HG03439 (cell line): ENCODE results near the gene CTTN.
"Not testable (repeated sequence)": the region's sequence is repeated elsewhere in the genome, so short reads cannot be mapped to it uniquely, and the experiment has no call there.

Experiments used
- ATAC-seq: cut with Tn5 transposase; IDR thresholded peaks from one replicate; pipeline ENCODE4 v1.9.1; 2021; ENCODE audit warnings: mild to moderate bottlenecking, moderate library complexity; ENCODE audit not compliant: unreplicated experiment

Gene CTTN

DNA sequence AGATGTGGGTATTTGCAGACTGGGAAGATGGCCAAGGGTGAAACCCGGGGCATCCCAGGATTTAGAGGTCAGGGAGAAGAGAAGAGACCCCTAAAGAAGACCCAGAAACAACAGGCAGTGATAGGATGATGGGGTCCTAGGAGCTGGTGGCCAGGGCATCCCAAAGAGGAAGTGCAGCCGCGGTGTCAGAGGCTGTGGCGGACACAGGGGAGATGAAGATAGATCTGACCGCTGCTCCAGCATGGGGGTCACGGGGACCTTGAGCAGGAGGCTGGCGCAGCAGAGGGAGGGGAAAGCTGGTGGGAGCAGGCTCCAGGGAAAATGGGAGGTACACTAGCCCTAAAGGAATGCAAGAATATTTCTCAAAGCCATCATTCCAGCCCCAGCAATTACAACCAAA, 47.3 kb downstream of the CTTN start:
- ATAC-seq, result no peak

DNA sequence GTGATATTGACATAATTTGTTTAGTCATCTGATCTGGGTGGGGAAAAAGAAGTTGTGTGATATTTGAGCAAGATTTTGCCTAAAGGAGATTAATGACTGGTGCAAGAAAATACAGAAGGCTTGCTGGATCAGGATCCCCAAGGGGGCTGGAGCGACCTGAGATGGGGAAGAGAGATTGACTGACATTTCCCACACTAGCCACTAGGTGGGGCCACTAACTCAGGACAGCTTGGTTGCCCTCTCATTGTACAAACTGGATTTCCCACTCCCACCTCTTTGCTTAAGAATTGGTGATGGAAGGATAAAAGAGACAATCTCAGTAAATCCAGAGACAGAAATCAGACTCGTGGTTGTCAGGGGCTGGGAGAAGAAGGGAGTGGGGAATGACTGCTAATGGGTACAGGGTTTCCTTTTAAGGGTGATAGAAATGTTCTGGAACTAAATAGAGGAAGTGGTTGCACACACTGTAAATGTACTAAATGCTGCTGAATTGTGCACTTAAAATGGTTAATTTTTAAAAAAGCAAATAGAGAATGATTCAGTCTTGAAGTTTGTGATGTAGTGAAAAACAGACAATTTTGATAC, 50.7 kb downstream of the CTTN start:
- no peak for ATAC-seq

DNA sequence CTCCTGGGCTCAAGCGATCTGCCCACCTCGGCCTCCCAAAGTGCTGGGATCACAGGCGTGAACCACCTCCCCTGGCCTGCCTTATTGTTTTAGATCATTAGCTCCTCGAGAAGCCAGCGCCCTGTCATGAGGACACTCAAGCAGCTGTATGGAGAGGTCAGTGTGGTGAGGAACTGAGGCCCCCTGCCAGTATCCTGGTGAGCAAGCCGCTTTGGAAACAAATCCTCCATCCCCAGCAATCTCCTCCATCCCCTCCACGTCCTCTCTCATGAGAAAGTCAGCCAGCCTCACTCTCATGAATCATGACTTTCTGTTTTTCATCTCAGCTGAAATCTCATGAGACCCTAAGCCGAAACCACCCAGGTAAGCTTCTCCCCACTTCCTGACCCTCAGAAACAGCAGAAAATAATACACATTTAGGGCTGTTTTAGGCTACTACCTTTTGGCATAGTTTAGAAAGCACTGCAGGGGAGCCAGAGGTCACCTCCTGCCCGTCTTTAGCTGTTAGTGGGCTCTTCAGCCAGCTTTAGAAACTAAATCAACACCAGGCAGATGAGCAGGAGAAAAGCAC, 56.0 kb downstream of the CTTN start:
- no peak for ATAC-seq

DNA sequence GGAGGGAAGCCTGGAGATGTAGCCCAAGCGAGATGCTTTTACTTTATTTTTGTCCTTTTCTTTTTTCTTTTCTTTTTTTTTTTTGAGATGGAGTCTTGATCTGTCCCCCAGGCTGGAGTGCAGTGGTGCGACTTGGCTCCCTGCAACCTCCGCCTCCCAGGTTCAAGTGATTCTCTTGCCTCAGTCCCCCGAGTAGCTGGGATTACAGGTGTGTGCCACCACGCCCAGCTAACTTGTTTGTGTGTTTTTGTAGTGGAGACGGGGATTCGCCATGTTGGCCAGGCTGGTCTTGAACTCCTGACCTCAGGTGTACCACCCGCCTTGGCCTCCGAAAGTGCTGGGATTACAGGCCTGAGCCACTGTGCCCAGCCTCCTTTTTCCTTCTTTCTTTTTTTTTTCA, 56.5 kb downstream of the CTTN start:
- not testable (repeated sequence) for ATAC-seq

DNA sequence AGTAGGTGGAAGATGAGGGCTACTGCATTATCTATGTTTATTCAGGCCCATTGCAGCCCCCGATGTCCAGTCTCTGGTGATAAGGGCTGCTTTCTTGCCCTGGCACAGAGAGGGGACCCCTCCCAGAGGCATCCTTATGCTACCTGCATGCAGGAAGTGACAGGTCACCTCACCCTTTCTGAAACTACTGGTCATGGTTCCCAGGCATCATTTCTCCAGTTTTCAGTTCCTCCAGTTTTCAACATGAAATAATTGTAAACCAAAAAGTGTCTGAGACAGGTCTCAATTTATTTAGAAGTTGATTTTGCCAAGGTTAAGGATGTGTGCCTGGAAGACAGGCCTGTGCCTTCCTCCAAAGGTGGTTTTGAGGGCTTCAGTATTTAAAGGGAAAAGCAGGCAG, 57.0 kb downstream of the CTTN start:
- no peak for ATAC-seq

DNA sequence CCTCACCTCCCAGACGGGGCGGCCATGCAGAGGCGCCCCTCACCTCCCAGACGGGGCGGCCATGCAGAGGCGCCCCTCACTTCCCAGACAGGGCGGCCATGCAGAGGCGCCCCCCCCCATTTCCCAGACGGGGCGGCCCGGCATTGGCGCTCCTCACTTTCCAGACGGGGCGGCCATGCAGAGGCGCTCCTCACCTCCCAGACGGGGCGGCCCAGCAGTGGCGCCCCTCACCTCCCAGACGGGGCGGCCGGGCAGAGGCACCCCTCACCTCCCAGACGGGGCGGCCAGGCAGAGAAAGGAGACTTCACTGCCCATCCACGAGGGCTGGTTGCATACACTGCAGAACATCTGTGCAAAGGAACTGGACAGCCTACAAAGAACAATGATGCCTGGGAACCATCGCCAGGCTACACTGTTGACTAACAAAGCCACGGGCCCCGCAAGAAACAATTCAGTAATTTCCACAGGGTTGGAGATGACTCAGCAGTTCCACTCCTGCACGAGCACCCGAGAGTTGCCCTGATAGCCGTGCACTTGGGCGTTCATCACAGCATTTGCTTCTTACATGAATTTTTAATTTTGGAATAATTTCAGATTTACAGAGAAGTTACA, 58.7 kb downstream of the CTTN start:
- no peak for ATAC-seq

DNA sequence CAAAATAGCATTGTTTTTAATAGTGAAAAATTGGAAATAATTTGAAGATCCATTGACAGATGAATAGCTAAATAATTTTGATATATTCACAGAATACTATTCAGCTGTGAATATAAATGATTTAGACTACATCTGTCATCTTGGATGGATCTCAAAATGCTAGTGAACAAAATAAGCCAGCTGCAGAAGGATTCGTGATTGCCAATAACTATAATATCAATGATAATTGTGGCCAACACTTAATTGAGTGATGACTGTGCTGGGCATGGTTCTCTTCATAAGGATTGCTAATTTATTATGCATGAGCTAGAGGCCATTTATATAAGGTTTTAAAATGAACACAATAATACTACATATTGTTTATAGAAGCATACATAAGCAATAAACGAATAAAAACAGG, 60.4 kb downstream of the CTTN start:
- no peak for ATAC-seq

DNA sequence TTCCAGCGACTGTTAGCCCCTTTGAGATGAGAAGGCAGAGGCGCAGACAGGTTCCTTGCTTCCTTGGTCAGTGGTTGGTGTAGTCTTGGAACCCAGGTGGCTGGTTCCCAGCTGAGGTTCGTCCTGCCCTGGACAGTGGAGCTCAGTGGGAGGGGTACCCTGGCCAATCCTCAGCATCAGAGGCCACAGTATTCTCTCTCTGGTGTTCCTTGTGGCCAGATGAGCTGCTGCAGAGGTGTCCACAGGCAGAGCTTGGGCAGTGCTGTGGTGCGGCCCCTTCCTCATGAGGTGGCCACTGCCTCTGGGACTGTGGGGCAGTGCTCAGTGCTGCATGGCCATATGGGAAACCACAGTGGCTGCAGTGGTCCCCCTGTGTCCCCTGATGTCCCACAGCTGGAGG, 61.8 kb downstream of the CTTN start:
- ATAC-seq, result no peak

DNA sequence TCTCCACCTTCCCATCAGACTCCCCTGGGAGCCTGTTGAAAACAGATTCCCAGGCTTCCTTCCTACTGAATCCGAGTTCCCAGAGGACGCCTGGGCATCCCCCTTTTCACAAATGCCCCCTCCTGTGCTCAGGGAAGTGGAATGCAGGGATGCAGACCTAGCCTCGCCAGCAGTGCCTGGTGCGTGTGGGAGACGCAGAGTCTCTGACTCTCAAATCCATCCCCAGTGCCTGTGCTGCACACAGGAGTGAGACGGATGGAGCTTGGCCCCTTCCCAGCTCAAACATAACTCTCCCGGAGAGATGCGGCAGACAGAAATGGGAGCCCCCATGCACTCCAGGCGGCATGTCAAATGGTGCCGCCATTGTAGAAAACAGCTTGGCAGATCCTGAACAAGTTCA, 62.6 kb downstream of the CTTN start:
- no peak for ATAC-seq

DNA sequence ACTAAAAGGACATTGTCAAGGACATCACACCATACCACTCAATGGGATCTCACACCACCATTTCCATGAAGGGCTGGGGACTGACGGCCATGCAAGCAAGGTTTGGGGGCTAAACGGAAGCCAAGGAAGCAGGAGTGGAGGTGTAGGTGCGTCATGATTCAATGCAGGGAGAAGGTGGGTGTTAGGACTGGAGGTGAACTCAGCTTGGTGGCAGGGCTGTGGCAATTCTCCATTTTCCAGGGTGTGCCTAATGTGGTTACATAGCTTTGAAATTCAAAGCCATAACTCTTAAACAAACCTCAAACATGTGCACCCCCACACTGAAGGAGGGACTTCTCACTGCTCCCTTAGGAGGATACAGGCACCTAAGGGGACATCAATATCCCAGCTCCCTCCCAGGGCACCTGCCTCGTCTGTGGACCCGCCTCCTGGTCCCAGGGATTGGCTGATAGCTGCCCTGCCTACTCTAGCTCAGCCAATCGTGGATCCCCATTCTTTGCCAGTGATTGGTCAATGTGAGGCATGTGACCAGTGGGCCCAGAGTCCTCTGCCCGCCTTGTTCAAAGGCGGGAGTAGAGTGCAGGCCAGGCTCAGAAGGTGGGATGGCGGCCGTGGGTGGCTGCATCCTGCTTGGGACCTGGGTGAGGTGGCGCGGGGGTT, 64.6 kb downstream of the CTTN start:
- no peak for ATAC-seq

DNA sequence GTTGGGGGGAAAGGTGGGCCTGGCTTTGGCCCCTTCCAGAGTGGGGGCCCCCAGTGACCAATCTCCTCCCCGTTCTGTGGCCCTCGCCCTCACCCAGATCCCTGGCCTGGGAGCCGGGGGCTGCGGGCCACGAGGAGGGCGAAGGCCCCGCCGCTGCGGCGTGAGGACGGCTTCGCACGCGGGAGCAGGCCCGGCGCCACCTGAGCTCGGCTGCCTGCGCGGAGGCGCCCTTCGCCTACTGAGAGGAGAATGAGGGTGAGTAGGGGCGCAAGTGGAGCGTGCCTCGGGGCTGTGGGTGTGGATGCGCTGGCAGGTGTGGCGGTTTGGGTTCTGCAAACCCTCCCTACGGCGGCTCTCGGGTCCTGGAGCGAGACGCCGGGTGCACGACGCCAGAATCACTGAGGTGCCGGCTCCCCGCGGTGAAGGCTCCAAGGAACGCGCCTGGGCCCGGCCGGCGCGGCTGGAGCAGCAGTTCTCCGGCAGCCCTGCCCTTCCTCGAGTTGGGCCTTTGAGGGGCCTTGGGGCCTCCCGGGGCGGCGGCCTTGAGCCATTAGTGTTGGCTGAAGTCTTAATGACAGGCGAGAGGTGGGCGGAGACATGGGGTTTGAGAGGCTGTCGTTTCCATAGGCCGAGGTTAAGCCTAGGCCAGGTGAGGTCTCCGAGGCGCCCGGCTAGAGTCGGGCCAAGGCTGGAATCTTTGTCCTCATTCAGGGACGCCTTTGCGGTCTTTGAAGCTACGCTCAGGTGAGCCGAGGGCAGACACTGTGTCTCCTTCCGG, 65.3 kb downstream of the CTTN start:
- ATAC-seq, result no peak

DNA sequence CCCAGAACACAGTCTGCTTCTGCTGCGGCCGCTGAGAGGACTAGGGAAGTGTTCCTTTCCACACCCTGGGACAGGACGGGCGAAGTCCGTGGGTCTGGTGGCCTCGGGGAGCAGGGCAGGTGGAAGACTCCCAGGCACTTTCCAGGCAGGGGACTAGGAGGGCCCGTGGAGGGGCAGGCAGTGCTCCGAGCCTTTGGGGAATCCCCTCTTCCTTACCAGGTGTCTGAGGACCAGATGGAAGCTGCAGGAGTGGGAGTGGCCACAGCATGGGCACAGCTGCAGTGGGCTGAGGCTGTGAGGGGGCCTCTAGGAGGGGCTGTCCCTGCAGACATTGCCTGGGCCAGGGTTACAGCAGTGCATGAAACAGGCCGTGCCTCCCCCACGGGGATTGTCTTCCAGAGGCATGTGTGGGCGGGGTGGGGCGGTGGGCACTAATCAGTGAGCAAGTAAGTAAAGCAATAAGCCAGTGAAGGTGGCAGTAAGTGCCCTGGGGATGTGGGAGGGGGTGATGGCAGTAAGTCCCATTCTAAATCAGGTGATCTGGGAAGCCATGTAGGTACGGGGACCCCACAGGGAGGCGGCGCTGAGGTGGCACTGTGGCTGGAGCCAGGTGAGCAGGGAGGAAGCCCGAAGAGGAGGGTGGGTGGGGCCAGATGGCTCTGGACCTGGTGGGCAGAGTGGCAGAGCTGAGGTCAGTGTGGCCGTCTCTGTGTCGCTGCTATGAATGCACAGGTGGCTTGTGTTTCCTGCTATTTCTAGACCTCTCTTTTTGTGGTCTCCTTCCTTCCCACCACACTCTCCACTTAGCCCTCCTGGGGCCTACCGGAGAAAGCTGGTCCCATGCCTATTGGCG, 66.4 kb downstream of the CTTN start:
- ATAC-seq, result no peak

DNA sequence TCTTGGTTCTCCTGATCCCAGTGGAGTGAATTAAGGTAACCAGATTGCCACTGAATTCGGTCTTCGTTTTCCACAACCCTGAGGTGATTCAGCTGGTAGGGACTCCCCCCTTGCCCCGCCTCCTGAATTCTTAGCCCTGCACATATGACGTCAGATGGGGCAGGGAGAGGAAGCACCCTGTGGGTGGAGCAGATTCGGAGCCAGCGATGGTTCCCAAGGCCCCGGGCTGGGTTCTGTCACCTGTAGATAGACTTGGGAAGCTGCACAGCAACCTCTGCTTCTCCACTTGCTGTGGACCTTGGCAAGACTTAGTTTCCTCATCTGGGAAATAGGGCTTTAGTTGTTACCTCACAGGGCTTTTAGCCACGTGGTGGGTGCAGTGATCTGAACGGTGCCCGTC, 67.8 kb downstream of the CTTN start:
- ATAC-seq, result no peak

DNA sequence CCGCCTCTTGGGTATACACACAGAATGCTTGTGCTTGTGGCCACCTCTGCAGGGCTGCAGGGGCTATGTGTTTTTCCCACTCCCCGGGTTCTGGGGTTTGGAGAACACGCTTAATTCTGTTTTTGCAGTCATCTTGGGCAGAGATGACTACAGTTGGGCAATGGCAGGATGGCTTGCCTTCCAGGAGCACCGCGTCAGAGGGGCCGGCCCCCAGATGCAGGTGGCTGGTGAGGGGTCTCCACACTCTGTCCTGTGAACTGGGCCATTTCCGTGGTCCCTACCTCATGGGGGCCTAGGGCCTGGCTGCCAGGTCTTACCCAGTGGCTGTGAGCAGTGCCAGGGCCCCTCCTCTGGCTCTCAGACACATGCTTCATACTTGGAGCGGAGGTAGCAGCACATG, 68.3 kb downstream of the CTTN start:
- ATAC-seq, result no peak

DNA sequence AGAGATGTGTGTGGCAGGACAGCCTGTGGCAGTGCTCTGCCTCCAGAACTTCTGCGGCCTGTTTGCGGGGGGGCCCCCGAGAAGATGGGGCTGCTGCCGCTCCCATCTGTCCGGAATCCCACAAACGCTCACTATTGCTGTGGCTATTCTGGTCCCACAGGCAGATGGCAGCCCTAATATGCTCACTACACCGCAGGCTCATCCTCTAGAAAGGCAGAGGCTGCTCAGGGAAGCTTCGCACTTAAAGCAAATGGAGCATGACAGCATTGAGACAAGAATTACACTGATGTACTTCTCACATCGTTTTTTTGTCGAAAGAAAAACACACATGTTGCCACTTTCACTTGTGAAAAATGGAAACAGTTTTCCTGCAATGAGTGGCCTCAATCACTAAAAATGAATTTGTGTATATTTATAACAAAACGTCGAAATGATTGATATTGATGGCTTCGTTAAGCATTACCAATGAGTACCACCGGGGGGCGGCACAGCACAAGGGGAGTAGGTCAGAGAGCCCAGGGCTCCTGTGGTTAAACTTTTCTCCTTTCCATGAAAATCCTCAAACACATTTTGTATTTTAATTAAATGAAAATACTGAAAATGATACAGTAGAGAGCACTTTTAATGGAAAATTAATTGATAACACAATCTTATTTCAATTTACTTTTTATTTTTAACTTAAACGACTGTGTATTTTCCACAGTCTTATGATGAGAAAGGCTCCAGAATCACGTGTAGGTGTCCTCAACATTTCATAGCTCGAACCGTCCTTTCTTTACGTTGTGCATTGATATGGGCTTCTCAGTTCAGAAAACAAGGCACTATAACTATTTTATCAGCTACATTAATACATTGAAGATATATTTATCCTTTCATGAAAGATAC, 69.1 kb downstream of the CTTN start:
- ATAC-seq, result no peak

DNA sequence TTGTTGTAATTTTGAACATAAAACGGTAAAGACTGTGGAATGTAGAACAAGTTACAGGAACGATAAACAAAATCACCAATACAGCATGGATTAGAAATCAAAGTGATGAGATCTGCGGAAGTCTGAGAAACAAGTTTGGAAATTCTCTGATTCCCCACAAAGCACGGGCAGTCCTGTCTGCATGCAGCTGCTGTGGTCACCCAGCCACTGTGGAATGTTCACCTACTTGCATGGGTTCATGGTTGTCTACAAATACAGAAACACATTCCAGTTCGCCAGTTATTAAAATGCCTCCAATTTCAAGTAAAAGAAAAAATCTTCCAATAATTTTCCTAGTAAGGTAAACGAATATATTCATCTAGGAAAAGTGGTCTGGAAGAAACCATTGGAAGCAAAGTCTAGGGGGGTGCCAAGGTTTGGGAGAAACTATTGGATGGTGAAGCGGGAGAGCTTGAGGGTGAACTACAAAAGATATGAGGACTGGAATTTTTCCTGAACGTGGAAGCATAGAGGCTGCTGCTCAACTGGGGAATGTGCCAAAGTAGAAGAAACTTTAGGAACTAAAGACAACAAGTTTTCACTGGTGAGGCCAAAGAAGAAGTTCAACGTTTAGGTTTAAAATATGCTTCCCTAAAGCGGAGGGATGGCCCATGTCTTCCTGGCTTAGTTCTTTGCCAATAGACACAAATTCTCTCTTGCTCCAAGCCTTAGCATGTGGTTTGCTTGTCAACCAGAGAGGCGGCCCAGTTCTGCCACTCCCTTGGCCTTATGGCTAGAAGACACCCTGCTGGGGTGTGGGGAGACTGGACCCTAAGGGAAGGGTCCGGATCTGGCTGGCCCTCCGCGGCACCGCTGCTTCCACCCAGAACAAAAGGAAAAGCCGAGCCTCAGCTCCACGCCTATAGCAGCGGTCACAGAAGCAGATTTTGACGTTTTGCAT, 70.2 kb downstream of the CTTN start:
- no peak for ATAC-seq

DNA sequence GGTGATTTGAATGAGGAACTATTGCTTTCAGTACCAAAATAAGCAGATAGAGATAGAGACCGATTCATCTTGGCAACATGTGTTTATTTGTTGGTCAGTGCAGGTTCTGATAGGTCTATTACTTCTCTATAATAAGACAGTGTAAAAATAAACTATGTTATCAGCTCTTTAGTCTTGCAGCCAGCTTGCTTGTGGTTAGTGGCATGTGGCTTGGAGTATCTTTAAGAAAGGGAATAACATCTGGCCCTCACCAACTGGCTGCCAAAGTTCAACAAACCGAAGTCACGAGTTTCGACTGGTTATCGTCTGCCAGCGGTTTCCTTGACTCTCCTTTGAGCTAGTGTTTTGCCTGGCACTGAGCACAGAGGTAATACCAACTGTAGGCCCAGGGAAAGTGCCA, 71.8 kb downstream of the CTTN start:
- no peak for ATAC-seq

DNA sequence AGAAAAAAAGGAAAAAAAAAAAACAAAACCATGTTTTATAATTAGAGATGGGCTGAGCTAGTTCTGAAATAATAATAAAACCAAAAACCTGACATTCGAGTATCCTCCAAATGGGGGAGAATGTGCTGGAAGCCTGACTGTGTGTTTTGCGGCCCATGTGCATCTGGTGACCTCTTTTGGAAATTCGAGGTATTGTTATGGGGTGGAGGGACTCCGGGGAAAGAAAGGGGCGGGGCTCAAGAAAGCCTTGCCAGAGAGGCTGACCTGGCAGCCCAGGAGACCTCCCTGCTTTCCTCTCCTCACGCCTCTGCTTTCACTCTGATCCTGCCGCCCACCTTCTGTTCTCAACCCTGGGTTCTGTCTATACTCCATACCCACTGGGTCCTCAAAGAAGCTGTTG, 72.9 kb downstream of the CTTN start:
- ATAC-seq, result no peak

DNA sequence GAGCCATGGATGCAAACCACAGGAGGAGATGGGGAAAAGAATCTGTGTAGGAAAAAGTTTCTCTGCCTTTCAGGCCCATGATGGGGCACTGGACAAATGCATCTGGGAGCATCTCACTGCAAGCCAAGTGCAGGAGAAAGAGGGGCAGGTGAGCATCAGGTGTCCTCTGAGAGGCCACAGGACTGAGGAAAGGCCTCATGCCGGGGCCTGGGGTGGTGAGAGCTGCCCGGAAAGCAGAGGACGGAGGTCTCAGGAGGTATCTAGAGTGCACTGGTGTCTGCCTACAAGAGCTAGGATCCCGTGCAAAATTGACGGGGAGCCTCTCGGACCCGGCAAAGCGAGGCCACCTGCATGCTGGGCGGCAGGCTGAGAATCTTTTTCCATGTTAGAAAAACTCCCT, 73.9 kb downstream of the CTTN start:
- ATAC-seq, result no peak
